Measurements from ENCODE around the gene KDM4F.

The KDM4F gene

DNA sequence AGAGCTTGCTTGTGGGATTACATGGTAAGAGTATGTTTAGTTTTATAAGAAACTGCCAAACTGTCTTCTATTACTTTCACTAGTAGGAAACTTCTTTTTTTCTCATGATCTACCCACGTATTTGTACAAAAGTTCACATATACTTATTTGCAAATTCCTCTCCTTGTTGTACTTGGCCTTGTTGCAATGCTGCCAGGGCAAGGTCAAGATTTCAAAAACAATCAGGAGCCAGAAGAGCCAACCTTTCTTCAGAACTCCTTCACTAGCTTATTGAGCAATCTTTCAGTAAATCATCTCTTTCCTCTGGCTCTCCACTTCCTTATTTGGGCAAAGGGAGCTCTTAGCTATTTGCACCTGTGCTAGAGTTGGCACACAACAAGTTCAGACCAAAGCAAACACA, 27.2 kb downstream of the KDM4F start:
- Histone ChIP-seq H3K9ac (no peak overlapping the region), H3K36me3 (ENCODE audit: control insufficient read depth, insufficient read depth, low read length) (no peaks in the 10 kb centered on the region), H3K4me1 (peaks cover 14% of the 10 kb centered on the region), H3K27me3 (ENCODE audit: control insufficient read depth, insufficient read depth, low read length) (no peaks in the 10 kb centered on the region), H3K27ac (peak overlapping the region; percentile 66), H3K79me2 (peaks cover 2% of the 10 kb centered on the region), H2AFZ (no peak overlapping the region), H3K4me2 (ENCODE audit: low read length) (no peak overlapping the region), H3K9me3 (ENCODE audit: control insufficient read depth, low read length) (no peaks in the 10 kb centered on the region), H3K4me3 (ENCODE audit: low read depth, low read length) (no peak overlapping the region)
- no peak for TF ChIP-seq CTCF (IDR thresholded peaks at IDR 0.05)

GRCh38 chr11:95076981-95077380, 27.8 kb downstream of the KDM4F start:
- Histone ChIP-seq H3K9ac (no peak overlapping the region), H3K36me3 (ENCODE audit: control insufficient read depth, insufficient read depth, low read length) (no peaks in the 10 kb centered on the region), H3K27me3 (ENCODE audit: control insufficient read depth, insufficient read depth, low read length) (no peaks in the 10 kb centered on the region), H3K79me2 (peaks cover 2% of the 10 kb centered on the region), H3K4me1 (peaks cover 14% of the 10 kb centered on the region), H2AFZ (no peak overlapping the region), H3K27ac (peak overlapping the region; percentile 66), H3K4me2 (ENCODE audit: low read length) (no peak overlapping the region), H3K4me3 (ENCODE audit: low read depth, low read length) (no peak overlapping the region), H3K9me3 (ENCODE audit: control insufficient read depth, low read length) (no peaks in the 10 kb centered on the region)
- TF ChIP-seq CTCF (IDR thresholded peaks at IDR 0.05) = no peak

- Histone ChIP-seq H3K36me3 (ENCODE audit: control insufficient read depth, insufficient read depth, low read length) (no peaks in the 10 kb centered on the region), H3K4me2 (ENCODE audit: low read length) (no peak overlapping the region), H3K9ac (no peak overlapping the region), H3K4me1 (peaks cover 14% of the 10 kb centered on the region), H2AFZ (no peak overlapping the region), H3K79me2 (no peaks in the 10 kb centered on the region), H3K4me3 (ENCODE audit: low read depth, low read length) (no peak overlapping the region), H3K27me3 (ENCODE audit: control insufficient read depth, insufficient read depth, low read length) (no peaks in the 10 kb centered on the region), H3K27ac (no peak overlapping the region), H3K9me3 (ENCODE audit: control insufficient read depth, low read length) (no peaks in the 10 kb centered on the region)
- TF ChIP-seq CTCF (IDR thresholded peaks at IDR 0.05) = no peak
These were observed 29.3 kb downstream of the KDM4F start for GRCh38 chr11:95078526-95078925.

GRCh38 chr11:95081010-95081409, 31.8 kb downstream of the KDM4F start:
- no peaks in the 10 kb centered on the region for H3K27me3 ChIP-seq (ENCODE audit: control insufficient read depth, insufficient read depth, low read length)
- no peaks in the 10 kb centered on the region for H3K4me1 ChIP-seq
- H3K27ac ChIP-seq = no peak overlapping the region
- H3K9me3 ChIP-seq (ENCODE audit: control insufficient read depth, low read length) = no peaks in the 10 kb centered on the region
- H3K79me2 ChIP-seq = no peaks in the 10 kb centered on the region
- H3K36me3 ChIP-seq (ENCODE audit: control insufficient read depth, insufficient read depth, low read length) = no peaks in the 10 kb centered on the region
- H2AFZ ChIP-seq = no peak overlapping the region
- H3K9ac ChIP-seq = no peak overlapping the region
- no peak for TF ChIP-seq CTCF (IDR thresholded peaks at IDR 0.05)
- no peak overlapping the region for H3K4me2 ChIP-seq (ENCODE audit: low read length)
- no peak overlapping the region for H3K4me3 ChIP-seq (ENCODE audit: low read depth, low read length)

DNA sequence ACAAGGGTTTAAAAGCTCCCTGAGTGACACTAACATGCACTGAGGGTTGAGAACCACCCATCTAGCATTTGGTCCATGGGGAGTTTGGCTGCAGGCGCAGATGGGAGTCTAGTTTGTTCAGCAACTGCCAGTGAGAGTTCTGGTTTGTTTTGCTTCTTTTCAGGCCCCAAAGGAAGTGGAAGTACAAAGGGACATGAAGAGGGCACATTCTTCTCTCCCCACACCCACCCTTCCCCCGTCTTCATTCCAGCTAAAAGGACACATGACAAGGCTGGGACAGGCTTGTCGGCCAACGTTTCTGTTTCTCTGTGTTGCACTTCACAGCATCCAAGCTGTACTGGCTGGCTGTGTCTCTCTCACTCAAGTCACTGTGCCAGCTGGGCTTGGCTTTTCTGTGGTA, 32.2 kb downstream of the KDM4F start:
- peak overlapping the region; percentile 19 for H3K27ac ChIP-seq
- H3K4me3 ChIP-seq (ENCODE audit: low read depth, low read length) = no peak overlapping the region
- TF ChIP-seq CTCF (IDR thresholded peaks at IDR 0.05) = no peak
- H3K4me1 ChIP-seq = no peaks in the 10 kb centered on the region
- no peak overlapping the region for H3K9ac ChIP-seq
- no peaks in the 10 kb centered on the region for H3K79me2 ChIP-seq
- H2AFZ ChIP-seq = no peak overlapping the region
- H3K4me2 ChIP-seq (ENCODE audit: low read length) = no peak overlapping the region
- no peaks in the 10 kb centered on the region for H3K9me3 ChIP-seq (ENCODE audit: control insufficient read depth, low read length)
- H3K36me3 ChIP-seq (ENCODE audit: control insufficient read depth, insufficient read depth, low read length) = no peaks in the 10 kb centered on the region
- no peaks in the 10 kb centered on the region for H3K27me3 ChIP-seq (ENCODE audit: control insufficient read depth, insufficient read depth, low read length)

Measured in parathyroid adenoma (tissue), 2 donors.